ENCODE measurements around the gene FIZ1.
A peak's percentile ranks its signal among the peaks of the same experiment; 100 is the strongest.

The FIZ1 gene

GRCh38 chr19:55623130-55623529 is 23.8 kb upstream of the FIZ1 start:
- H3K4me3 ChIP-seq (ENCODE audit: low read length), result no peak overlapping the region
- no peak for TF ChIP-seq CTCF (conservative IDR thresholded peaks at IDR 0.05; ENCODE audit: low read length)
- no peak for DNase-seq (ENCODE audit: low read depth)

GRCh38 chr19:55622242-55622969 is 23.1 kb upstream of the FIZ1 start:
- TF ChIP-seq CTCF (conservative IDR thresholded peaks at IDR 0.05; ENCODE audit: low read length), result no peak
- no peak for DNase-seq (ENCODE audit: low read depth)

DNA sequence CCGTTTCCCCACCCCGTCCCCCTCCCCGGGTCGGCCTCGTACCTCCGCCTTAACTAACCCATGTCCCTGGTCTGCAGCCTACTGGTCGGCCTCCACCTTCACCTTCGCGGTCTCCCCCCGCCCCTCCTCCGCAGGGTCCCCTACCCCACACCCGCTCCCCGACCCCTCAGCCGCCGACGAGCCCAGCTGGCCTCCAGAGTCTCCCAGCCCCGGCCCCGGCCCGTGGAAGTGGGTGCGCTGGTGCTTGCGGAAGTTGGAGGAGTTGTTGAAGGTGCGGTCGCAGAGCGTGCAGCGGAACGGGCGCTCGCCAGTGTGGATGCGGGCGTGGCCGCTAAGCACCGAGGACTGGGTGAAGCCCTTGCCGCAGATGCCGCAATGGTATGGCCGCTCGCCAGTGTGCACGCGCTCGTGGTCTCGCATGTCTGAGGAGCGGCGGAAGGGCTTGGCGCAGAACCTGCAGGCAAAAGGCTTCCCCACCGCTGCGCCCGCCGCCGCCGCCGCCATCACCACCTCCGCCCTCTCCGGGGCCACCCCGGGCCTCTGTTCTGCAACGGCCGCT is 22.4 kb upstream of the FIZ1 start:
- TF ChIP-seq CTCF (conservative IDR thresholded peaks at IDR 0.05; ENCODE audit: low read length), result no peak
- H3K4me3 ChIP-seq (ENCODE audit: low read length), result no peak overlapping the region
- DNase-seq (ENCODE audit: low read depth), result no peak

More at GRCh38 chr19:55622242-55622969, 23.1 kb upstream of the FIZ1 start:
- no peak overlapping the region for H3K4me3 ChIP-seq (ENCODE audit: low read length)

- no peak for DNase-seq (ENCODE audit: low read depth)
- no peak for TF ChIP-seq CTCF (conservative IDR thresholded peaks at IDR 0.05; ENCODE audit: low read length)
- H3K4me3 ChIP-seq (ENCODE audit: low read length), result no peak overlapping the region
Observed at GRCh38 chr19:55621205-55621672, 21.9 kb upstream of the FIZ1 start.

GRCh38 chr19:55620410-55621204 is 21.3 kb upstream of the FIZ1 start:
- H3K4me3 ChIP-seq (ENCODE audit: low read length), result no peak overlapping the region
- peak; percentile 78 for DNase-seq (ENCODE audit: low read depth)
- TF ChIP-seq CTCF (conservative IDR thresholded peaks at IDR 0.05; ENCODE audit: low read length), result no peak

DNA sequence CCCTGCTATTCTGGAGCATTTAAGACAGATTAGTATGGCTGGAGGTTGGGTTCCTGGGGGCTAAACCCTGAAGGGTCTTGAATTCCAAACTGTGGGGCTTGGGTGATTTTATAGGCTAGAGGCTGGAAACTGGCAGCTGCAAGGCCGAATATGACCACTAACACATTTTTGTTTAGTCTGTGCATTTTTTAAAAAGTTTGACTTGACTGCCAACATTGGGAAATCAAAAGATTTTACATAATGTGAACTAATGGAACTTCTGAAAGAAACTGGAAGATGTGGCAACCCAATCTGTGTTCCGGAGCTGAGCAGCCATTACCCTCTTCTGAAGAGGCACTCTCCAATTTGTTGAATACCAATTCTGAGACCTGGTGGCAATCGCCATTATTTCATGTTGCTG is 20.0 kb upstream of the FIZ1 start:
- TF ChIP-seq CTCF (conservative IDR thresholded peaks at IDR 0.05; ENCODE audit: low read length), result no peak; the same call in 1 of the 2 replicates
- no peak overlapping the region for H3K4me3 ChIP-seq (ENCODE audit: low read length)
- DNase-seq (ENCODE audit: low read depth), result peak; percentile 80
